GM12873 (cell line): ENCODE data around the gene VWC2L.

ENCODE experiments used
- TF ChIP-seq, protein P1 (sequence below): IDR thresholded peaks from 2 replicates; pipeline ENCODE4 v1.5.1; 2012; ENCODE audit warnings: low read depth, mild to moderate bottlenecking, moderate library complexity, low read length, control low read depth; ENCODE audit not compliant: insufficient read depth; ENCODE audit errors: missing control alignments

VWC2L gene

DNA sequence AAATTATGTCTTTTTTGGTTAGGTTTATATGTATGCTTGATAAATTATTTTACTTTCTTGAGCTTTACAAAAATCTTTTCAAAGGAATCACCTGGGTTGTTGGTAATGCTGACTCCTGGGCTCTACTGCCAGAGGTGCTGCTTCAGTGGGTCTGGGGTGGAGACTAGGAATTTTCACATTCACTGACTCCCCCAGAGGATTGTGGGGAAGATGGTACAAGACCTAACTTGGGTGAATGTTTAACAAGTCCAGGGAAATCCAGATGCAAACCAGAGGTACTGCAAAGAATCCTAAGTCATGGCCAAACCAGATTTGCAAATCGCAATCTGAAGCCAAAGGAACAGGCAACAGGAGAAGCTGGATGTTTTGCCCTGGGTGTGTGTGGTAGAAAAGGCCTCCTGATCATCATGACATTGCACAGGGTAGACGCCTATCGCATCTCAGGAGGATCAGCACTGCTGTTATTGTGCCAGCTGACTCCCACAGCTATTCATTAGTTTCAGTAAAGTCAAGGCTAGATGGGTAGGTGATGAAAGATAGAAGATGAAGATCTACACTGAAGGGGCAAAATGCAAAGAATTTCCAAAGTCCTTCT, 213.4 kb downstream of the VWC2L start:
- TF ChIP-seq, protein P1, sequence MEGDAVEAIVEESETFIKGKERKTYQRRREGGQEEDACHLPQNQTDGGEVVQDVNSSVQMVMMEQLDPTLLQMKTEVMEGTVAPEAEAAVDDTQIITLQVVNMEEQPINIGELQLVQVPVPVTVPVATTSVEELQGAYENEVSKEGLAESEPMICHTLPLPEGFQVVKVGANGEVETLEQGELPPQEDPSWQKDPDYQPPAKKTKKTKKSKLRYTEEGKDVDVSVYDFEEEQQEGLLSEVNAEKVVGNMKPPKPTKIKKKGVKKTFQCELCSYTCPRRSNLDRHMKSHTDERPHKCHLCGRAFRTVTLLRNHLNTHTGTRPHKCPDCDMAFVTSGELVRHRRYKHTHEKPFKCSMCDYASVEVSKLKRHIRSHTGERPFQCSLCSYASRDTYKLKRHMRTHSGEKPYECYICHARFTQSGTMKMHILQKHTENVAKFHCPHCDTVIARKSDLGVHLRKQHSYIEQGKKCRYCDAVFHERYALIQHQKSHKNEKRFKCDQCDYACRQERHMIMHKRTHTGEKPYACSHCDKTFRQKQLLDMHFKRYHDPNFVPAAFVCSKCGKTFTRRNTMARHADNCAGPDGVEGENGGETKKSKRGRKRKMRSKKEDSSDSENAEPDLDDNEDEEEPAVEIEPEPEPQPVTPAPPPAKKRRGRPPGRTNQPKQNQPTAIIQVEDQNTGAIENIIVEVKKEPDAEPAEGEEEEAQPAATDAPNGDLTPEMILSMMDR = no peak

DNA sequence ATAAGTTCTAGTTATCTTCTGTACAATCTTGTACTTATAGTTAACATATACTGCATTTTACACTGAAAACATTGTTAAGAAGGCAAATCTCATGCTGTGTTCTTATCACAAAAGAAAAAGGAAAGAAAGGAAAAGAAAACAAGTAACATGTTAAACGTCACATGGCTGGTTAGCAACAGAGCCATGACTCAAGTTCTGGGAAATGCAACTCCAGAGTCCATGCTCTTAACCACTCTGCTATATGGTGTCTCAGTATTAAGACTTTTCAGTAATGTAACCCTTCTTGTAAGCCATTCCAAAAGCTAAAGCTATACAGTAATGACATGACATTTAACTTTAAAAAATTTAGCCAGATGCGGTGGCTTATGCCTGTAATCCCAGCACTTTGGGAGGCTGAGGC, 217.2 kb downstream of the VWC2L start:
- TF ChIP-seq, protein P1 = no peak
